Osteoblast (primary cell): ENCODE data around the gene SLC9A9. TPM values are rescaled to one million over a fixed set of nuclear protein-coding genes. Genes with fewer than 3 reads are reported as not detected.

Experiments used
- DNase-seq: peaks from one replicate; pipeline ENCODE4 v3.0.0; 2011; ENCODE audit warnings: low spot score, mixed read lengths; ENCODE audit not compliant: insufficient read length; ENCODE audit errors: missing footprints
- H2AFZ ChIP-seq: 2 replicates; pipeline ENCODE4 v1.6.0; 2011; ENCODE audit warnings: mild to moderate bottlenecking, low read length
- H3K27ac ChIP-seq: 2 replicates; pipeline ENCODE4 v1.5.1; 2011; ENCODE audit warnings: mild to moderate bottlenecking, low read depth, low read length, moderate library complexity
- H3K27me3 ChIP-seq: 2 replicates; pipeline ENCODE4 v1.6.0; 2012; ENCODE audit warnings: mild to moderate bottlenecking, control low read depth, inconsistent platforms, low read length, moderate library complexity; ENCODE audit not compliant: insufficient read depth
- H3K36me3 ChIP-seq: 2 replicates; pipeline ENCODE4 v1.5.1; 2011; ENCODE audit warnings: mild to moderate bottlenecking, low read length, control low read depth, moderate library complexity; ENCODE audit not compliant: insufficient read depth
- H3K4me1 ChIP-seq: 2 replicates; pipeline ENCODE4 v1.5.1; 2011; ENCODE audit warnings: mild to moderate bottlenecking, low read length, control low read depth, moderate library complexity; ENCODE audit not compliant: insufficient read depth
- H3K4me2 ChIP-seq: 2 replicates; pipeline ENCODE4 v1.6.0; 2011; ENCODE audit warnings: mild to moderate bottlenecking, low read length; ENCODE audit not compliant: insufficient read depth
- H3K4me3 ChIP-seq: fragments of 200-600 bp; sonication (generic); 3 replicates; pipeline ENCODE4 v1.5.1; 2012; ENCODE audit warnings: mild to moderate bottlenecking, low read length, inconsistent platforms; ENCODE audit not compliant: insufficient read depth
- H3K79me2 ChIP-seq: 2 replicates; pipeline ENCODE4 v1.6.0; 2012; ENCODE audit warnings: mild to moderate bottlenecking, low read length, control low read depth, inconsistent platforms; ENCODE audit not compliant: insufficient read depth
- H3K9me3 ChIP-seq: 2 replicates; pipeline ENCODE4 v1.5.1; 2011; ENCODE audit warnings: low read depth, low read length, control low read depth
- H4K20me1 ChIP-seq: 2 replicates; pipeline ENCODE4 v1.6.0; 2012; ENCODE audit warnings: mild to moderate bottlenecking, low read length, control low read depth; ENCODE audit not compliant: insufficient read depth
- total RNA-seq: library from RNA; depleted of rRNA; stranded (reverse); fragments of >200 nt; gene quantifications from 2 replicates; pipeline ENCODE4 v1.2.3, GENCODE V29; 2012
- TF ChIP-seq, protein P1 (sequence below): IDR thresholded peaks from 2 replicates; pipeline ENCODE4 v1.5.1; 2011; ENCODE audit warnings: mild to moderate bottlenecking, low read depth, low read length, moderate library complexity; ENCODE audit errors: extremely low read depth

Gene SLC9A9
- total RNA-seq, 1 donor, result 6.5 TPM

DNA sequence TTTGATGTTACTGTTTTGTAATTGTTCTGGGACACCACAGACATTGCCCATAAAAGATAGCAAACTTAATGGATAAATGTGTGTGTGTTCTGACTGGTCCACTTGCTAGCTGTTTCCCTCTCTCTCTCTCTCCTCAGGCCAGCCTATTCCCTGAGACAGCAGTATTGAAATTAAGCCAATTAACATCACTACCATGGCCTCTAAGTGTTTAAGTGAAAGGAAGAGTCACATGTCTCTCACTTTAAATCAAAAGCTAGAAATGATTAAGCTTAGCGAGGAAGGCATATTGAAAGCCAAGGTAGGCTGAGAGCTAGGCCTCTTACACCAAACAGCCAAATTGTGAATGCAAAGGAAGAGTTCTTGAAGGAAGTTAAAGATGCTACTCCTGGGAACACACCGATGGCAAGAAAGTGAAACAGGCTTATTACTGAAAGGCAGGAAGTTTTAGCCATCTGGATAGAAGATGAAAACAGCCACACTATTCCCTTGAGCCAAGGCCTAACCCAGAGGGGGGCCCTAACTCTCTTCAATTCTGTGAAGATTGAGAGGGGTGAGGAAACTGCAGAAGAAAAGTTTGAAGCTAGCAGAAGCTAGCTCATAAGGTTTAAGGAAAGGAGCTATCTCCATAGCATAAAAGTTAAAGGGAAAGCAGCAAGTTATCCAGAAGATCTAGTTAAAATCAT, 433.6 kb downstream of the SLC9A9 start:
- H3K9me3 ChIP-seq, result no peaks in the 10 kb centered on the region
- TF ChIP-seq, protein P1, sequence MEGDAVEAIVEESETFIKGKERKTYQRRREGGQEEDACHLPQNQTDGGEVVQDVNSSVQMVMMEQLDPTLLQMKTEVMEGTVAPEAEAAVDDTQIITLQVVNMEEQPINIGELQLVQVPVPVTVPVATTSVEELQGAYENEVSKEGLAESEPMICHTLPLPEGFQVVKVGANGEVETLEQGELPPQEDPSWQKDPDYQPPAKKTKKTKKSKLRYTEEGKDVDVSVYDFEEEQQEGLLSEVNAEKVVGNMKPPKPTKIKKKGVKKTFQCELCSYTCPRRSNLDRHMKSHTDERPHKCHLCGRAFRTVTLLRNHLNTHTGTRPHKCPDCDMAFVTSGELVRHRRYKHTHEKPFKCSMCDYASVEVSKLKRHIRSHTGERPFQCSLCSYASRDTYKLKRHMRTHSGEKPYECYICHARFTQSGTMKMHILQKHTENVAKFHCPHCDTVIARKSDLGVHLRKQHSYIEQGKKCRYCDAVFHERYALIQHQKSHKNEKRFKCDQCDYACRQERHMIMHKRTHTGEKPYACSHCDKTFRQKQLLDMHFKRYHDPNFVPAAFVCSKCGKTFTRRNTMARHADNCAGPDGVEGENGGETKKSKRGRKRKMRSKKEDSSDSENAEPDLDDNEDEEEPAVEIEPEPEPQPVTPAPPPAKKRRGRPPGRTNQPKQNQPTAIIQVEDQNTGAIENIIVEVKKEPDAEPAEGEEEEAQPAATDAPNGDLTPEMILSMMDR, result no peak

DNA sequence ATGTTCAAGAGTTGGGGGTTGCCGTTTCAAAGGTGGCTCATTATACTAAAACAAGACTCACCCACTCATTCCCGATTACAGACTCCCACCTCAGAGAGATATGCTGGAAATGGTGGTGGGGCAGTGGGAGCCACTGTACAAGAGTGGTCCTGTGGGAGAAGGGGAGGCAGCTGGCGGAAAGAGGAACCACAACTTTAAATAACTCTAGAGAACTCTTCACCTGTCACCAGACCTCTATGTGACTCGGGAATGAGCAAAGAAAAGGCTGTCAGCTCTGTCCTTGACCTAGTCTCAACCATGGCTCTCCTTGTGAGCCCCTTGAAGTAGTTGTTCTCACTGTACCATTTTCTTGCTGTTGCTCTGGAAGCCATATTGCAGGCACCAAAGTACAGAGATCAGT, 434.9 kb downstream of the SLC9A9 start:
- no peaks in the 10 kb centered on the region for H3K27me3 ChIP-seq
- no peaks in the 10 kb centered on the region for H4K20me1 ChIP-seq
- H3K4me3 ChIP-seq, result no peak overlapping the region
- DNase-seq, result no peak
- no peaks in the 10 kb centered on the region for H3K9me3 ChIP-seq
- no peak overlapping the region for H3K4me2 ChIP-seq
- H3K27ac ChIP-seq, result no peak overlapping the region
- no peaks in the 10 kb centered on the region for H3K36me3 ChIP-seq
- TF ChIP-seq, protein P1, result no peak
- no peak overlapping the region for H2AFZ ChIP-seq
- no peaks in the 10 kb centered on the region for H3K4me1 ChIP-seq
- no peaks in the 10 kb centered on the region for H3K79me2 ChIP-seq

More for the DNA sequence above, 433.6 kb downstream of the SLC9A9 start:
- no peak overlapping the region for H3K4me3 ChIP-seq
- H4K20me1 ChIP-seq, result no peaks in the 10 kb centered on the region
- no peaks in the 10 kb centered on the region for H3K79me2 ChIP-seq
- peak overlapping the region; percentile 35 for H2AFZ ChIP-seq
- H3K36me3 ChIP-seq, result no peaks in the 10 kb centered on the region
- no peak overlapping the region for H3K27ac ChIP-seq
- H3K27me3 ChIP-seq, result no peaks in the 10 kb centered on the region
- DNase-seq, result no peak
- H3K4me2 ChIP-seq, result no peak overlapping the region
- H3K4me1 ChIP-seq, result no peaks in the 10 kb centered on the region

DNA sequence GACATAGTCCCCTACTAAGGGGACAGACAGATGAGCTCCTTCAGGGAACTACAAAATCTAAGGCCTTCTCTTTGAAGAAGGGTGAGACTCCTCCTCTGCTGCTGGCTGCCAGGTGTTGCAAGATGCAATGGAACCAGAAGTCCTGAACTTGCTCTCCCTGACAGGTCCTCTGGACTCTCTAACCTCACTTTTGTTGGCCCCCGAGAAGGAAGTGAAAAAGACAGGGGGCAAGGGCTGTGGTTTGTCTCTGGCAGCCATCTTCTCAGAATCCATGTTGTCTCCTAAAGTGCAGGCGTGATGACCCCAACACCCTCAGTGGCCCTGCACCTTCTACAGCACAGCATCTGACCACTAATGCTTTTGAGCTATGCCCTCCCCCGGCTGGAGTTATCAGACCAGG, 436.2 kb downstream of the SLC9A9 start:
- H3K4me3 ChIP-seq, result no peak overlapping the region
- no peaks in the 10 kb centered on the region for H3K36me3 ChIP-seq
- no peak overlapping the region for H3K4me2 ChIP-seq
- no peak overlapping the region for H3K27ac ChIP-seq
- H3K9me3 ChIP-seq, result no peaks in the 10 kb centered on the region
- TF ChIP-seq, protein P1, result no peak
- DNase-seq, result no peak
- H2AFZ ChIP-seq, result no peak overlapping the region
- no peaks in the 10 kb centered on the region for H3K27me3 ChIP-seq
- H3K4me1 ChIP-seq, result no peaks in the 10 kb centered on the region
- no peaks in the 10 kb centered on the region for H4K20me1 ChIP-seq
- H3K79me2 ChIP-seq, result no peaks in the 10 kb centered on the region

DNA sequence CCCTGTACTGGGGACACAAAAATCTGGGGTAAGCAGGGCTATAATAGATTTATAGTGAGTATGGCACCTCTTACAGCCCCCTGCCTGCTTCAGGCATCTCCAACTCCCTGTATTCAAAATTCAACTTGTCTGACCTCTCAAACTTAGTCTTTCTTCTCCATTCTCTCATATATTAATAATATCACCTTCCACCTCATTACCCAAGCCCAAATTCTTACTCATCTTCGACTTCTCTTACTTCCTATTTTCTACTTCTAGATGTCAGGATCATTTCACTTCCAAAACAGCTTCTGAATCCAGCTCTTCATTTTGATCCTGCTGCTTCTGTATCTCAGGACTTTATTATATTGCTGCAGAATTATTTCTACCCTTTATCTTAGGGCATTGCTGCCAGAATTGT, 438.0 kb downstream of the SLC9A9 start:
- H3K27ac ChIP-seq, result no peak overlapping the region
- no peaks in the 10 kb centered on the region for H3K4me1 ChIP-seq
- no peak overlapping the region for H2AFZ ChIP-seq
- H3K79me2 ChIP-seq, result no peaks in the 10 kb centered on the region
- no peak overlapping the region for H3K4me2 ChIP-seq
- H3K36me3 ChIP-seq, result no peaks in the 10 kb centered on the region
- H4K20me1 ChIP-seq, result no peaks in the 10 kb centered on the region
- no peaks in the 10 kb centered on the region for H3K9me3 ChIP-seq
- DNase-seq, result no peak
- no peaks in the 10 kb centered on the region for H3K27me3 ChIP-seq
- TF ChIP-seq, protein P1, result no peak
- no peak overlapping the region for H3K4me3 ChIP-seq
